ENCODE measurements around the gene FYB1.

DNA sequence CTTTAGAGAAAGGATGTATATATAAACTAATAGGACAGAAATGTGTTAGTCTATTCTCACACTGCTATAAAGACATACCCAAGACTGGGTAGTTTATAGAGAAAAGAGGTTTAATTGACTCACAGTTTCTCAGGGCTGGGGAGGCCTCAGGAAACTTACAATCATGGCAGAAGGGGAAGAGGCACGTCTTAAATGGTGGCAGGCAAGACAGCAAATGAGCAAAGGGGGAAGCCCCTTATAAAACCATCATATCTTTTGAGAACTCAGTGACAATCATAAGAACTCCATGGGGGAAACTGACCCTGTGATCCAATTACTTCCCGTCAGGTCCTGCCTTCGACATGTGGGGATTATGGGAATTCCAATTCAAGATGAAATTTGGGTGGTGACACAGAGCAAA, 136.4 kb downstream of the FYB1 start:
- TF ChIP-seq, protein P1, sequence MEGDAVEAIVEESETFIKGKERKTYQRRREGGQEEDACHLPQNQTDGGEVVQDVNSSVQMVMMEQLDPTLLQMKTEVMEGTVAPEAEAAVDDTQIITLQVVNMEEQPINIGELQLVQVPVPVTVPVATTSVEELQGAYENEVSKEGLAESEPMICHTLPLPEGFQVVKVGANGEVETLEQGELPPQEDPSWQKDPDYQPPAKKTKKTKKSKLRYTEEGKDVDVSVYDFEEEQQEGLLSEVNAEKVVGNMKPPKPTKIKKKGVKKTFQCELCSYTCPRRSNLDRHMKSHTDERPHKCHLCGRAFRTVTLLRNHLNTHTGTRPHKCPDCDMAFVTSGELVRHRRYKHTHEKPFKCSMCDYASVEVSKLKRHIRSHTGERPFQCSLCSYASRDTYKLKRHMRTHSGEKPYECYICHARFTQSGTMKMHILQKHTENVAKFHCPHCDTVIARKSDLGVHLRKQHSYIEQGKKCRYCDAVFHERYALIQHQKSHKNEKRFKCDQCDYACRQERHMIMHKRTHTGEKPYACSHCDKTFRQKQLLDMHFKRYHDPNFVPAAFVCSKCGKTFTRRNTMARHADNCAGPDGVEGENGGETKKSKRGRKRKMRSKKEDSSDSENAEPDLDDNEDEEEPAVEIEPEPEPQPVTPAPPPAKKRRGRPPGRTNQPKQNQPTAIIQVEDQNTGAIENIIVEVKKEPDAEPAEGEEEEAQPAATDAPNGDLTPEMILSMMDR (IDR thresholded peaks at IDR 0.05), result no peak
- TF ChIP-seq POLR2A (IDR thresholded peaks at IDR 0.05), result no peak

All from esophagus squamous epithelium (tissue), 4 donors.